Posterior cingulate gyrus (tissue), 11 donors: ENCODE measurements around the gene ZNF382.
"Not testable (repeated sequence)": the region's sequence is repeated elsewhere in the genome, so short reads cannot be mapped to it uniquely, and the experiment has no call there.

Experiments
- DNase-seq, 10 donors: peaks; one replicate each; pipeline versions ENCODE4 v3.0.0 to v3.0.0-alpha.2; 2020 to 2021; ENCODE audit warnings: mixed read lengths in 3 of 10
- intact Hi-C: fragments of 100-400 bp; cut with DNase I; formaldehyde crosslinking; loops from one replicate; pipeline ENCODE4 v1.15.1; 2023

The ZNF382 gene

GRCh38 chr19:36605101-36605876 lies at the start of gene ZNF382:
ZNF382 (plus strand) TSS chr19:36605313; CDS start chr19:36609915, 4,602 bp downstream.
- DNase-seq = peak; percentile 75 to 98 (median 84)
- intact Hi-C loops = no loop called here

- DNase-seq = no peak
- intact Hi-C loops = no loop called here
Observed at GRCh38 chr19:36564391-36564790, 40.7 kb upstream of the ZNF382 start.

GRCh38 chr19:36572593-36573019 lies 32.5 kb upstream of the ZNF382 start:
- no peak for DNase-seq
- intact Hi-C loops = loop anchor here (5.0 kb wide), 1 partner anchor 45 kb away; the partner anchor contains the start of gene ZNF260

GRCh38 chr19:36573020-36573894 lies 31.9 kb upstream of the ZNF382 start, which contains the start of gene ZNF529:
ZNF529 (minus strand) TSS chr19:36573292; CDS start chr19:36572346, 946 bp downstream.
- peak; percentile 85 to 99 (median 92) for DNase-seq
- intact Hi-C loops = loop anchor here (5.0 kb wide), 1 partner anchor 46 kb away; the partner anchor contains the start of gene ZNF260

- no peak for DNase-seq
- intact Hi-C loops = loop anchor here (5.0 kb wide), 1 partner anchor 47 kb away; the partner anchor contains the start of gene ZNF260
Observed at GRCh38 chr19:36573895-36574720, 31.0 kb upstream of the ZNF382 start.

- intact Hi-C loops = loop anchor here (5.0 kb wide), 1 partner anchor 47 kb away; the partner anchor contains the start of gene ZNF260
- no peak for DNase-seq
Observed at GRCh38 chr19:36574741-36575140, 30.4 kb upstream of the ZNF382 start.

GRCh38 chr19:36577271-36577996 lies 27.7 kb upstream of the ZNF382 start:
- intact Hi-C loops = no loop called here

GRCh38 chr19:36579255-36579654 lies 25.9 kb upstream of the ZNF382 start:
- no peak for DNase-seq
- intact Hi-C loops = no loop called here

More at GRCh38 chr19:36577271-36577996, 27.7 kb upstream of the ZNF382 start:
- no peak for DNase-seq

- DNase-seq, intact Hi-C loops: not testable (repeated sequence)
Observed at GRCh38 chr19:36602681-36603080, 2.4 kb upstream of the ZNF382 start.

- peak; percentile 52 to 96 (median 72) for DNase-seq
- intact Hi-C loops = no loop called here
Observed at GRCh38 chr19:36604656-36605100, 435 bp upstream of the ZNF382 start.

GRCh38 chr19:36605877-36606478 lies 865 bp downstream of the ZNF382 start:
- intact Hi-C loops = no loop called here
- DNase-seq = no peak

- DNase-seq = no peak
- intact Hi-C loops = no loop called here
Observed at GRCh38 chr19:36627057-36627456, 21.9 kb downstream of the ZNF382 start.

- no peak for DNase-seq
- intact Hi-C loops = no loop called here
Observed at GRCh38 chr19:36635342-36635741, 30.2 kb downstream of the ZNF382 start.

- intact Hi-C loops = no loop called here
Observed at GRCh38 chr19:36638862-36639510, 33.9 kb downstream of the ZNF382 start.

GRCh38 chr19:36646746-36647145 lies 41.6 kb downstream of the ZNF382 start:
- intact Hi-C loops = no loop called here
- DNase-seq = no peak

More at GRCh38 chr19:36638862-36639510, 33.9 kb downstream of the ZNF382 start:
- no peak for DNase-seq

- no peak for DNase-seq
- intact Hi-C loops = no loop called here
Observed at GRCh38 chr19:36652958-36653357, 47.8 kb downstream of the ZNF382 start.

GRCh38 chr19:36665832-36666231 lies 60.7 kb downstream of the ZNF382 start:
- intact Hi-C loops = loop anchor here (10.0 kb wide), 1 partner anchor 249 kb away; the partner anchor contains the start of genes ZNF568 and ZNF829

GRCh38 chr19:36668646-36669045 lies 63.5 kb downstream of the ZNF382 start:
- intact Hi-C loops = loop anchor here (10.0 kb wide), 1 partner anchor 246 kb away; the partner anchor contains the start of genes ZNF568 and ZNF829

More at GRCh38 chr19:36665832-36666231, 60.7 kb downstream of the ZNF382 start:
- DNase-seq = no peak

More at GRCh38 chr19:36668646-36669045, 63.5 kb downstream of the ZNF382 start:
- no peak for DNase-seq
